Stimulated activated CD8-positive, alpha-beta memory T cell treated with anti-CD3 and anti-CD28 coated beads, Interleukin-7, amount 100 ng/mL, for 24 hours (primary cell): ENCODE results near the gene CAMKMT.
"Not testable (repeated sequence)": the region's sequence is repeated elsewhere in the genome, so short reads cannot be mapped to it uniquely, and the experiment has no call there.

Experiments
- DNase-seq: peaks from one replicate; pipeline ENCODE4 v3.0.0-alpha.2; 2020; ENCODE audit warnings: low read depth

Gene CAMKMT

DNA sequence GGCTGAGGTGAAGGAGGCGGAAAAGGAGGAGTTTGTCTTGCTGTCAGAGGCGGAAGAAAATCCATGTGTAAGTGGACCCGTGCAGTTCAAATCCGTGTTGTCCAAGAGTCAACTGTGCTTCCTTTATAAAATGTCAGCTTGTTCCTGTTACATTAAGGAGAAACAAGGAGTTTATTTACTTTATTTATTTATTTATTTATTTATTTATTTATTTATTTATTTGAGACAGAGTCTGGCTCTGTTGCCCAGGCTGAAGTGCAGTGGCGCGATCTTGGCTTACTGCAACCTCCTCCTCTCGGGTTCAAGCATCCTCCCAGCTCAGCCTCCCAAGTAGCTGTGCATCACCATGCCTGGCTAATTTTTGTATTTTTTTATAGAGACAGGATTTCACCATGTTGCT, 143.9 kb downstream of the CAMKMT start:
- not testable (repeated sequence) for DNase-seq

DNA sequence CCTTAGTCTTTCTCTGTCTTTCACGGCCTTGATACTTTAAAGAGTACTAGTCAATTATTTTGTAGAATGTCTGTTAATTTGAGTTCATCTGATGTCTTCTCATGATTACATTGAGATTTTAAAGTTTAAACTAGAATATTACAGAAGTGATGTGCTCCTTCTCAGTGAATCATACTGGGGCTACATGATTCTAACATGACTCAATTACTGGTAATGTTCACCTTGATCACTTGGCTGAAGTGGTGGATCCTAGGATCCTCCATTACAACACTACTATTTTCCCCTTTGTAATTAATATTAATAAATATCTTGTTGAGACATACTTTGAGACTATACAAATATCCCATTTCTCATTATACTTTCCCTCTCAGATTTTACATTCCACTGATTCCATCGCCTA, 148.5 kb downstream of the CAMKMT start:
- DNase-seq = no peak

DNA sequence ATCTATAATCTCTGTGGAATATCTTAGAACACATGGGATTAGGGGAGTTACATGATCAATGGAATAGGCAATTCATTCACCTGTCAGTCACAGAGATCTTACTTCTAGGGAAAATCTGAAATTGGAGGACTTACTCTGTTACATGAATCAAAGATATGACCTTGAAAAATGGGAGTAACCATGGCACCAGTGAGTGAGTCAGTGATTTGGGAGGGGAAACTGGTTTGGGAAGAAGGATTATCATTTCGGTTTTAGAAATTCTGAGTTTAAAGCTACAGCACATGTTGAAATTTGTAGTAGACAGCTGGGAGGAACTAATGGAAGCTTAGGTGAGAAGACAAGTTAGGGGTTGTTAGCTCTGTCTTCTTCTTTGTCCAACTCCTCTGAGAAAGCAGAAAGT, 153.7 kb downstream of the CAMKMT start:
- no peak for DNase-seq

DNA sequence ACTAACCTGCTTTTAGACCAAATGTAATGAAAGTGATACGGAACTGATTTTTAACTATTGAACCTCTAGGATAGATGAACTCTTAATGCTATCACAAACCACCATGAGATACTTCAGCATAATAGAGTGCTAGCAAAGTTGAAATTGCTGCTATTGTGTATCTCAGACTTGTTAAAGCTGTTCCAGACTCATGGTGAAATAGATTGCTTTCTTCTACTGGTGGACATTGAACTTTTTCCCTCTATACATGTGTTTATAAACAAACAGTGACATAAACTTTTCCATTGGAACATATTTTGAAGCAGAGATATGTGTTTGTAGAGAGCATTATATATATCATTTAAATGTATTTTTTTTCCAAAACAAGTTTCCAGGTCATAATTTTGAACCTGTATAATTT, 157.3 kb downstream of the CAMKMT start:
- DNase-seq = no peak

DNA sequence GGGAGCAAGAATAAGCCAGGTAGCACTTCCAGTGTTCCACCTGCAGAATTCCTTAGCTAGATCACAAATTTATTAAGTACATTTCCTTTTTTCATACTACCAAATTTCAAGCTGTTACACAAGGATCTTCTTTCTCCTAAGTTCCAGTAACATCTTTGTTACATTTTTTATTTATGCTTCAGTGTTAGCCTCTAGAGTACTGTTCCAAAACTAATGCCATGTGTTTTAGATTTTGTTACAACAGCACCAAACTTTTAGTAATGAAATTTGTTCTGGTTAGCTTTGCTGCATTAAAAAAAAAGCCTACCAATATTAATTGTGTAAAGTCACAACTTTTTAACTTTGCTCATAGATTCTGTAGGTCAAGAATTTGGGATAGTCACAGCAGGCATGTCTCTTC, 161.1 kb downstream of the CAMKMT start:
- DNase-seq = no peak

DNA sequence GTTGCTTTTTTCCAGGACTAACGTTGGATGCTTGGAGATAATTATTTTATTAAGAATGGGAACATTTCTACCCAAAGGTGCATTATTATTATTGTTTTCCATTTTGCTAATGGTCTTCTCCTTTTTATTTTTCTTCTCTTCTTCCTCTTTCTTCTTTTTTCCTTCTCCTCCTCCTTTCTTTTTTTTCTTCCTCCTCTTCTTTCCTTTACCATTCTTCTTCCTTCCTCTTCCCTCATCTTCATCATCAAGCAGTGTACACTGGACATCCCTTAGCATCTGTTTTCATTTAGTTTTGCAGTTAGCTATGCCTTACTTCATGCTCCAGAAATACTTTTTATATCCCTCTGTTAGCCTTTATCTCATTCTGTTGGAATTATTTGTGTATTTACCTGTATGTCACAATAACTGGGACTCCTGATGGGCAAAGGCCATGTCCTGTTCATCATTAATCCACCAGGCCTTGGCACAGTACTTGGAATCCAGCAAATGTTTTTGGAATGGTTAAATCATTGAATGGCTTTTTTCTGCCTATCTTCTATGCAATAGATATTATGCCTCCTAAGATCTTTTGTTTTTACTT, 162.7 kb downstream of the CAMKMT start:
- no peak for DNase-seq

DNA sequence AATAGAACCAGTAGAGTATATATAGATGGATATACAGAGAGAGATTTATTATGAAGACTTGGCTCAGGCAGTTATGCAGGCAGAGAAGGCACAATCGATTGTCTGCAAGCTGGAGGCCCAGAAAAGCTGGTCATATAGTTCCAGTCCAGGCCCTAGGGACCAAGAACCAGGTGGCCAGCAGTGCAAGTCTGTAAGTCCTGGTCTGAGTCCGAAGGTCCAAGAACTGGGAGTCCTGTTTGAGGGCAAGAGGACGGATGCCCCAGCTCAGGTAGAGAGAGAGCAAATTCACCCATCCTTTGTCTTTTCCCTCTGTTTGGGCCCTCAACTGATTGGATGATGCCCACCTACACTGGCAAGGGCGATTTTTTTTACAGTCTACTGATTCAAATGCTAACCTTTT, 164.6 kb downstream of the CAMKMT start:
- DNase-seq = no peak

DNA sequence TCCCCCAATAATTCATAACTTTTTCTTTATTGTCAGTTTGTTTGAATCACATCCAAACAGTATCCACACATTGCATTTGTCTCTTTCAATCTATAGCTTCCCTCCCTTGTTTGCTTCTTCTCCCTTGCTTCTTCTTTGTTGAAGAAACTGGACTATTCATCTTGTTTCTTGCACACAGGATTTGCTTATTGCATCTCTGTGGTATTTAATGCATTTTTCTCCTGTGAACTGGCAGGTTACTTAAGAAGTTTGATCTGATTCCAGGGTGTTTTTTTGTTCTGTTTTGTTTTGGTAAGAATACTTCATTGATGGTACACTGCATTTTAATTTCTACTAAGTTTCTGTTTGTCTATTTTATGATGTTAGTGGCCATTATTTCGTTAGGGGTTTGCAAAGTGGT, 166.8 kb downstream of the CAMKMT start:
- no peak for DNase-seq

DNA sequence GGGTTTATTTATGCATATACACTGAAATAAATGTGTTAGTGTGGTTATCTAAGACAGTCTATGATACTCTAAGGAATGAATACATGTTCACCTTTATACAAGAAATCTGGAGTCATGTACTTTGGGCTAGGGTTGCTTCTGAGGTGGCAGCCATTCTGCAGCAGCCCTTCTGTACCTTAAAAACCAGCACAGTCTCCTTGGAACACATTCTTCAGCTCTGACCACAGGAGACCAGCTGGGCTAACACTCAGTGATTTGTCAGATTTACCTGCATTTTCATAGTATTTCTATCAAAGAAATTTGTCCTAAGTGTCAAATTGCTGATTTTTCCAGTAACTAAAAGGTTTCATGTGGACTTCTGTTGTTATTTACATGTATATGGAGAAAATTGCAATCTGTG, 167.7 kb downstream of the CAMKMT start:
- no peak for DNase-seq

DNA sequence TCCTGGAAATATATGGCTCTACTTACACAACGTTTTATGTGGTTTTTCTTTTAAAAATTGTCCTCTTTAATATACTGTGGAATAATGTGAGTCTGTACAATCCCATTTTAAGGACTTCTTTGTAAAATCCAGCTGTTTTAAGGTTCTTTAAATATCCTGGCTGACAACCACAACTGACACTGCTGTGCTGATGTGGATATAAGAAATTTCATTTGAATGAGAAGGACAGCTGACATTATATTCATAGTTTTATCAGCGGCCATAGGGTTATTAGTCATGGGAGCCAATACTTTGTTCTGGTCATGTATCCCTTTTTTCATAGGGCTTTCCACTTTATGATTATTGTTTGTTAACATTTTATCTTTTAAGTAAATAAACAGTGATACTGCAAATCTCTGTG, 169.5 kb downstream of the CAMKMT start:
- no peak for DNase-seq

DNA sequence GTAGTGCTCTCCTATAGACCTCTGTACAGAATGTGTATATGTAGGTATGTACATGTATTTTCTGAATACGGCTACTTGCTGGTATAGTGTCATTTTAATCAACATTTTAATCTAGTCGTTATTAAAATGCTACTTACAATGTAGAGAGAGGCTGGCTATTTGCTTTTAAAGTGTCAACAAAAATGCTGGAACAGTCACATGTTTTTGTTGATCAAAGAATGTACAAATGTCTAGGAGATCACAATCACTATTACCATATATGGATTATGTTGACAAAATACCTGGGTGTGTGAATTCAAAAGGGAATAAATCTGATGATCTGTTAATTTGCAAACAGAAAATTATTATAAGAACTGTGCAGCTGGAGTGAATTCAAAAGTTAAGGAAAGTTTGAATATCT, 170.3 kb downstream of the CAMKMT start:
- DNase-seq = no peak

DNA sequence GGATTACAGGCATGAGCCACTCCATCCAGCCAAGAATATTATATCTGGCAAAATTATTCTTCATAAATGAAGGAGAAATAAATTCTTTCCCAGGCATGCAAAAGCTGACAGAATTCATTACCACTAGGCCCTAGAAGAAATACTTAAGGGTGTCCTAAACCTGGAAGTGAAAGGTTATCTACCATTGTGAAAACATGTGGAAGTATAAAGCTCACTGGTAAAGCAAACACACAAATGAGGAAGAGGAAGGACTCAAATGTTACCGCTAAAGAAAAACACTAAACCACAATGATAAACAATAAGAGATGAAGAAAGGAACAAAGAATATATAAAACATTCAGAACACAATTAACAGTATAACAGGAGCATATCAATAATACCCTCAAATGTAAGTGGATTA, 171.8 kb downstream of the CAMKMT start:
- DNase-seq = no peak

DNA sequence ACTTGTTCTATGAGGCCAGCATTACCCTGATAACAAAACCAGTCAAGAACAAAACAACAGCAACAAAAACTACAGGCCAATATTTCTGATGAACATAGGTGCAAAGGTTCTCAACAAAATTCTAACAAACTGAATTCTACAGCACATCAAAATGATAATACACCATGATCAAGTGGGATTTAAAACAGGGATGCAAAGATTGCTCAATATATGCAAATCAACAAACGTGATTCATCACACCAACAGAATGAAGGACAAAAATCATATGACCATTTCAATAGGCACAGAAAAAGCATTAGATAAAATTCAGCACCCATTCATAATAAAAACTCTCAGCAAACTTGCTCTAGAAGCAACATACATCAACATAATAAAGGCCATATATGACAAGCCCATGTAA, 173.6 kb downstream of the CAMKMT start:
- DNase-seq = no peak

DNA sequence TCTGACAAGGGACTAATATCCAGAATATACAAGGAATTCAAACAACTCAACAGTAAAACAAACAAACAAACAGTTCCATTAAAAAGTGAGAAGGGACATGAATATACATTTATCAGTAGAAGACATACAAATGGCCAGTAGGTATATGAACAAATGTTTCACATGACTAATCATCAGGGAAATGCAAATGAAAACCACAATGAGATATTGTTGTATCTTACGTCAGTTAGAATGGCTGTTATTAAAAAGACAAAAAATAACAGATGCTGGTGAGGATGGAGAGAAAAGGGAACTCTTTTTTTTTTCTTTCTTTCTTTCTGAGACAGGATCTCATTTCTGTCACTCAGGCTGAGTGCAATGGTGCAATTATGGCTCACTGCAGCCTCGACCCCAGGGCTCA, 175.5 kb downstream of the CAMKMT start:
- DNase-seq = no peak

DNA sequence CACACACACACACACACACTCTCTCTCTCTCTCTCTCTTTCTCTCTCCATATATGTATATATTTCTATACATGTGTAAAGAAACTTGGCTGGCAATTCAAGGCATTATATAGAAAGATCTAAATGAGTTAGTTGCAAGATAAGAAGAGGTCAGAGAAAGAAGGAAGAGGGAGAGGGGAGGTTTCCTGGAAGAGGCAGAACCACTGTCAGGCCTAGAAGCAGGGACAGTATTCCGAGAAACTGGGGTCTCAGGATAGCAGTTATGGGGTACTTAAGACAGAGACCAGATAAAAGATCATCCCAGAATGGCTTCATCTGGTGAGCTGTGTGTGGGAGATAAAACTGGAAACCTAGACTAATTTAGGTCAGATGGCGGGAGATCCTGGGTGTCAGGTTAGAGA, 180.8 kb downstream of the CAMKMT start:
- DNase-seq = no peak

DNA sequence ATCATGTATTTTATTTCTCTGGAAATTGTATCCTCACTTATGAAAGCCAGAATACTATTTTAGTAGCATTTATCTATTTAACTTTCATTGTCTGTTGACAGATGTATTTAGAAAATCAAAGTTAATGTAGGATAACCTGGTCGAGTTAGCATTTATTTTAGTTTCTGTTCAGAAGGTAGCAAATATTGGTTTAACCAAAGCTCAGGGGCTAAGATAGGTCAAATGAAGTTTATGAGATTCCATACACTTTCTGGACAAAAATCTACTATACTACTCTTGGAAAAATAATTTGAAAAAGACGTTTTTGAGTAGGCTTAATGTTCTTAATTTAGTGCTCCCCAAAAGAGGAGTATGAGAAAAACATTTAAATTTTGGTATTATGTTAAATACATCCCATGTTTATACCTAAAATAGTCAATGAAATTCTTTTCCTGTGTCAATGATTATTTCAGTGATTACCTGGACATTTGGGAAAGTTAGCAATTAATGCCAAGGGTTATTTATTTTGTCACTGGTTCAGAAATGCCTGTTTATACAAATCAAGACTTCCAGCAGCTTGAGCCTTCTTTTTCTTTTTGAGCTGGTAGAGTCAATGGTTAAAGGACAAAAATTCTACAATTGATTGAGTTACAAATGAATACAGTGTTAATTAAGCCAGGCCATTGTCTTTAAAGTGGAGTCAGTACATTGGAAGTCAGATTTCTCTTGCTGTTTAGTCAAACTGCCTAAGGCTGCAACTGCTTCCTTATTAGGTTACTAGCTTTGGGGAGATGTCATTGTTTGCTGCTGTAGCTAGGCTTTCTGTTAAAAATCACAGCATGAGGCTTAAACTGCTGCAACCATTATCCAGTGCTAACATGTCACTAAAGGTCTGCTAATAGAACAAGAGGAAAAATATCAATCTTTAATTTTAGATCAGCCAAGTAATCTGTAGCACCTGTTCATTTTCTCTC, 182.3 kb downstream of the CAMKMT start:
- no peak for DNase-seq

DNA sequence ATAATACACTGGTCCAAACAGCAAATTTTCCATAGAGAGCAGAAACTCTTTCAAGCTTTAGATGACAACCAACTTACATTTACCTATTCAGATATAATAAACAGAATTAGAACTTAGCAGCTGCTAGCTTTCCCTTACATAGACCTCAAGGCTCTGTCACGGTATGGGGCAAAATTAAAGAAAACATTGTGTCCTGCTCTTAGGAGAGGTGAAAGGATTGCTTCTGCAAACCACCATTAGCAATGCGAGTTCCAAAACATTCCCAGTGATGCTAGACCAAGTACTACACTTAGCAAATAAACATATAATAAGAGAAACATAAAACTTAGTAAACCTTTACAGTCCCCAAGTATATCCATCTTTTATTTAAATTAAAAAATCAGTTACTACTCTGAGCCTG, 183.3 kb downstream of the CAMKMT start:
- DNase-seq = no peak

DNA sequence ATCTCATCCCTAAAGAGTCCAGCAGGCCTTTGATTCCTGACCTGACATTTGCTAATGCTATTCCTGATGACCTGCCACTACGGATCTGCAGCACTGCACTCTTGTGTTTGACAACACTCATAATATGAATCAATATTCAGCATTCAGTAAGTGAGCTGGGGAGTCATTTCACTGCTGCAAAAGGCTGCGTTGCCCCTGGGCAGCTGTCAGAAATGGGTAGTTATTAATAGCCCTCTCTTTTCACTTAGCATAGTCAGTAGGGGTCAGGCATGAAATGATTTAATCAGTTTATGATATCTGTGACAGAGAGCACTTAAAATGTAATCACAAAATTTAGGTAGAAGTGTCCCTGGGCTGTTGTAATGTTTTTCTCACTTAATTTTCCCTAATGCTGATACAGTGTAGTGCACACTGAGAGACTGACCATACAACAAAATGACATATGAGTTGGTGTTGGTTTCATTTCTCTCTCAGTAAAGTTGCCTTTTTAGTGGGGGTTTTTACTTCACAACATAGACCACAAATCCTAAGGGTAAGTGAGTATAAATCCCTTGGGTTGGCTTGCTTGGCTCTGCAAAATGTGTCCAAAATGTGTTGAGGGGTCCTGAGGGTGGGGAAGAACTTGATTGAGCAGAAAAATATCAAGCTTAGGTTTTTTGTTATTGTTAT, 184.8 kb downstream of the CAMKMT start:
- no peak for DNase-seq

DNA sequence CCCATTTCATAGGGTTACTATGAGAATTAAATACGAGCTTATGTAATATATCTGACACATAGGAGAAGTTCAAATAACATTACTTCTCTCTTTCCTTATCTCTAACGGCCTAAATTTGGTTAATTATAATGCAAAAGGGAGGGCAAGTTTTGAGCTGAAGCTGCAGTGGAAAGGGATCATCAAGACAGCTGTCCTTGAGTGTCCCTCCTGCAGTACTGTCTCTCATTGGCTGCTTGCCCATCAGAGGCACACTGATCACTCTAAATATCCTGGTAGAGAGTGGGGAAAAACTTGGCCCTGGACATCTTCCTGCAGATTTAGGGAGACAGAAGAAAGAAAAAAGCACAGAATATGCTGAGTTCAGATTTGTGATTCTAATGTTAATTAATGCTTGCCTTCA, 186.0 kb downstream of the CAMKMT start:
- DNase-seq = no peak

DNA sequence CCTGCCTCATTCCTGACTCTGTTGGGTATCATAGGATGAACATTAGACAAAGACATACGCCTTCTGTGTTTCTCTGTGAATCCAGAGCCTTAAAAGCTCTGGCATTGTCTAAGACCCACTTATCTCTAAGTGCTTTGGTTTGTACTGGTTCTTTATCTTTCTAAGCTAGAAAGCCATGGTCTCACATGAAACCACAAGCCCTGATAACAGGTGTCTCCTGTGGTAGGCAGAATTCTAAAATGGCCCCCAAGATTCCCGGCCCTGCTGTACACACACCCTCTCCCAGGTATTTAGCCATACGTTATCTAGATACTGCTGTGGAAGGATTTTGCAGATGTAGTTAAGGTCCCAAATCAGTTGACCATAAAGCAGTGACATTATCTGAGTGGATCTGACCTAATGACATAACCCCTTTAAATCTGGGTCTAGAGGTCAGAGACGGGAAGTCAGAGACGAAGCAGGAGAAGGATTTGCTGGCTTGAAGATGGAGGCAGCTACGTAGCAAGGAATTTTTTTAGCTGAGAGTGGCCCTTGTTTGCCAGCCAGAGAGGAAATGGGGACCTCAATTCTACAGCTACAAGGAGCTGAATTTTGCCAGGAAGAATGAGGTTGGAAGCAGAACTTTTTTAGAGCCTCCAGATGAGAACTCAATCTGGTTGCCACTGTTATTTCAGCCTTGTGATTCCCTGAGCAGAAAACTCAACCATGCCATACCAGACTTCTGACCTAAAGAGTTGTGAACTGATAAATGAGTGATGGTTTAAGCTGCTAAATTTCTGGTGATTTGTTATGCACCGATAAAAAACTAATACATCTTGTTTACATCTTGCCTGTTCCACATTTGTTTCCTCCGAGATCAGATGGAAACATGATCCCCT, 186.7 kb downstream of the CAMKMT start:
- DNase-seq = no peak

DNA sequence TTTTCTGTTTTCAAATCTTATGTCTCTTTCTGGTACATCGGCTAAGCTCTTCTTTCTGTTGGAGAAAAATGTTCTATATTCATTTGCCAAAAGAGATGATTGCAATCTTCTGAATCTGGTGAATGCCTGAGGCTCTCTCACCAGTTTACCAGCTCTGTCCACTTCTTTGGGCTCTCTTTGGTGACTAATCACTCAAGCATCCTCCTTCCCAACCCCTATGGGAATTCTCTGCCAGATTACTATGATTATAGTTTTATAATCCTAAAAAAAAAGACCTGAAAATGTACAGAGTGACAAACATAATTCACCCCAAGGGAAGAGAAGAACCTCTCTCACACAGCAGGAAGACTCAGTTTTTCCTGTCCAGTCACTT, 187.3 kb downstream of the CAMKMT start:
- DNase-seq = no peak

DNA sequence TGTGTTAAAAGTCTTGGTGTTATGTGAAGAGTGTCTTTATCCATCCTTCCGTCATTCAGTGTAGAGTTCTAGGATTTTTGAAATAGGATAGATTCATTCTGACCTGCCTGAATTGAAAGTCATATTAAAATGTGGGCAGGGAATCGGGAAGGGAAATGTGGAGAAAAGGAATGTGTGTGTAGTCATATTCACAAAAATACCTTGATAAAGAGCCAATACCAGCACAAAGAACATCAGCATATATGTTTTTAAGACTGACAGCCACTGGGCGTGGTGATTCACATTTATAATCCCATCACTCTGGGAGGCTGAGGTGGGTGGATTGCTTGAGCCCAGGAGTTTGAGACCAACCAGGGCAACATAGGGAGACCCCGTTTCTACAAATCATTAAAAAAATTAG, 188.1 kb downstream of the CAMKMT start:
- DNase-seq = no peak
